K562 (cell line): ENCODE measurements around the gene MMAB. TPM values are rescaled to one million over a fixed set of nuclear protein-coding genes. Genes with fewer than 3 reads are reported as not detected.

ENCODE experiments used
- ATAC-seq: fragments of 200-7000 bp; cut with Tn5 transposase; 3 replicates; pipeline ENCODE4 v1.9.1; 2020; ENCODE audit warnings: moderate library complexity
- BruUV-seq: library from RNA; stranded (reverse); fragments of 400-500 nt; replicated peaks from 2 replicates; lab custom pipeline; 2021; lab: Mats Ljungman, UMichigan
- CTCF ChIA-PET: fragments of 300-600 bp; formaldehyde crosslinking; extraction: SDS; loops from one replicate; lab custom pipeline; 2021; ENCODE audit warnings: low intra/inter-chr PET ratio; lab: Yijun Ruan, JAX
- POLR2A ChIA-PET: fragments of 300-600, 350-650 bp; sonication (Branson Sonifier 250); formaldehyde crosslinking; extraction: SDS; loops from one replicate; lab custom pipeline; 2021; ENCODE audit warnings: antibody characterized with exemption, inconsistent platforms; lab: Yijun Ruan, JAX
- DNase-seq, 4 experiments: peaks; one replicate each; pipeline versions ENCODE4 v3.0.0 to v3.0.0-alpha.2; 2011 to 2018; ENCODE audit warnings: low spot score in 3 of 4, mixed read lengths in 3 of 4; ENCODE audit errors: extremely low read depth in 1 of 4
- FAIRE-seq: peaks from 2 replicates; lab custom pipeline; 2011; peaks lifted over from hg19 to GRCh38; lab: Jason Lieb, UNC
- H2AFZ ChIP-seq: 2 replicates; pipeline ENCODE4 v1.6.0; 2011; ENCODE audit warnings: low read depth, low read length, control low read depth, inconsistent platforms
- H3K27ac ChIP-seq: fragments of 200-600 bp; 3 replicates; pipeline ENCODE4 v1.8.0; 2011; ENCODE audit warnings: low read depth, mild to moderate bottlenecking, control low read depth, inconsistent platforms, low read length, moderate library complexity, mixed read lengths; ENCODE audit errors: extremely low read depth
- H3K27me3 ChIP-seq, 2 experiments: fragments of 300-600 bp in 1 of 2; 2 replicates in 1 of 2; 3 replicates in 1 of 2; pipeline versions ENCODE4 v1.6.0 to v1.8.0; 2011; ENCODE audit warnings: inconsistent platforms in 2 of 2, low read length in 2 of 2, mild to moderate bottlenecking in 1 of 2, mixed read lengths in 1 of 2, moderate library complexity in 1 of 2; ENCODE audit not compliant: control insufficient read depth in 2 of 2, insufficient read depth in 2 of 2
- H3K36me3 ChIP-seq: fragments of 300-600 bp; 3 replicates; pipeline ENCODE4 v1.8.0; 2011; ENCODE audit warnings: mild to moderate bottlenecking, low read length, inconsistent platforms; ENCODE audit not compliant: control insufficient read depth, insufficient read depth
- H3K4me1 ChIP-seq, 2 experiments: fragments of 200-600 bp in 1 of 2; replicated peaks in 1 of 2; 2 replicates in 1 of 2; 3 replicates in 1 of 2; pipeline versions ENCODE4 v1.5.1 to v1.8.0; 2011; ENCODE audit warnings: inconsistent platforms in 2 of 2, low read length in 2 of 2, mild to moderate bottlenecking in 1 of 2, mixed read lengths in 1 of 2, moderate library complexity in 1 of 2; ENCODE audit not compliant: control insufficient read depth in 2 of 2, insufficient read depth in 2 of 2
- H3K4me2 ChIP-seq: 2 replicates; pipeline ENCODE4 v1.6.1; 2011; ENCODE audit warnings: low read length, control low read depth, inconsistent platforms, mixed read lengths; ENCODE audit not compliant: insufficient read depth
- H3K4me3 ChIP-seq: fragments of 200-600 bp; sonication (generic), shearing (Covaris generic); 2 replicates; pipeline ENCODE4 v1.5.1; 2016; ENCODE audit warnings: control low read depth, inconsistent platforms
- H3K79me2 ChIP-seq: fragments of 200-600 bp; 3 replicates; pipeline ENCODE4 v1.8.0; 2011; ENCODE audit warnings: low read length, inconsistent platforms; ENCODE audit not compliant: control insufficient read depth, insufficient read depth
- H3K9ac ChIP-seq, 2 experiments: 2 replicates each; pipeline versions ENCODE4 v1.6.0 to v1.6.1; 2011; ENCODE audit warnings: low read depth in 2 of 2, low read length in 2 of 2, control low read depth in 1 of 2, inconsistent platforms in 1 of 2, mild to moderate bottlenecking in 1 of 2, mixed read lengths in 1 of 2; ENCODE audit not compliant: insufficient read depth in 1 of 2
- H3K9me1 ChIP-seq: one replicate; pipeline ENCODE4 v1.6.0; 2011; ENCODE audit warnings: inconsistent platforms, mild to moderate bottlenecking, low read length, moderate library complexity; ENCODE audit not compliant: control insufficient read depth, insufficient read depth
- H3K9me3 ChIP-seq: replicated peaks from 2 replicates; pipeline ENCODE4 v1.5.1; 2011; ENCODE audit warnings: low read depth, low read length, inconsistent platforms; ENCODE audit not compliant: control insufficient read depth, insufficient read depth
- H4K20me1 ChIP-seq: replicated peaks from 2 replicates; pipeline ENCODE4 v1.6.1; 2011; ENCODE audit warnings: low read length, inconsistent platforms, mixed read lengths; ENCODE audit not compliant: control insufficient read depth, insufficient read depth
- ARID3B ChIP-seq: fragments of 250-450 bp; sonication (Bioruptor Pico); IDR thresholded peaks from 2 replicates; pipeline ENCODE4 v1.4.0; 2020; ENCODE audit warnings: borderline replicate concordance
- CEBPZ ChIP-seq: fragments of 150-350 bp; IDR thresholded peaks from 2 replicates; pipeline ENCODE4 v1.6.1; 2014; ENCODE audit warnings: low read depth, mild to moderate bottlenecking, low read length, borderline replicate concordance
- ERF ChIP-seq: fragments of 450-650 bp; formaldehyde crosslinking; IDR thresholded peaks from 2 replicates; pipeline ENCODE4 v1.4.0; 2020; ENCODE audit warnings: mild to moderate bottlenecking, mixed read lengths
- ESRRA ChIP-seq: fragments of 450-650 bp; IDR thresholded peaks from 2 replicates; pipeline ENCODE4 v1.6.1; 2014; ENCODE audit warnings: low read depth, mild to moderate bottlenecking, moderate library complexity, borderline replicate concordance
- HDAC8 ChIP-seq: fragments of 450-650 bp; IDR thresholded peaks from 2 replicates; pipeline ENCODE4 v1.6.1; 2016; ENCODE audit warnings: mild to moderate bottlenecking, missing genetic modification characterization, moderate library complexity, missing compliant biosample characterization
- NCOA1 ChIP-seq: fragments of 450-650 bp; IDR thresholded peaks from 2 replicates; pipeline ENCODE4 v1.6.1; 2016; ENCODE audit warnings: low read depth
- NFIC ChIP-seq: fragments of 450-650 bp; IDR thresholded peaks from 2 replicates; pipeline ENCODE4 v1.6.1; 2017; ENCODE audit warnings: mild to moderate bottlenecking, inconsistent platforms
- POLR2A ChIP-seq: fragments of 450-650 bp; conservative IDR thresholded peaks from 2 replicates; pipeline ENCODE4 v1.6.1; 2016
- SMAD4 ChIP-seq: fragments of 250-450 bp; sonication (Bioruptor Pico); conservative IDR thresholded peaks from 2 replicates; pipeline ENCODE4 v1.8.0; 2021; ENCODE audit warnings: inconsistent platforms, mild to moderate bottlenecking, moderate library complexity
- SREBF1 ChIP-seq: fragments of 150-350 bp; IDR thresholded peaks from 2 replicates; pipeline ENCODE4 v1.6.1; 2014; ENCODE audit warnings: antibody characterized with exemption, low read depth, low read length, borderline replicate concordance
- YY1 ChIP-seq, 3 experiments: IDR thresholded peaks; 2 replicates each; pipeline ENCODE4 v1.6.1; 2011; ENCODE audit warnings: low read length in 2 of 3, mild to moderate bottlenecking in 2 of 3, moderate library complexity in 2 of 3, borderline replicate concordance in 1 of 3, control low read depth in 1 of 3, low read depth in 1 of 3; ENCODE audit not compliant: insufficient read depth in 3 of 3, insufficient replicate concordance in 2 of 3, control insufficient read depth in 1 of 3, insufficient read length in 1 of 3; ENCODE audit errors: extremely low read depth in 1 of 3
- ZNF3 ChIP-seq: fragments of 250-450 bp; sonication (Bioruptor Pico); IDR thresholded peaks from 2 replicates; pipeline ENCODE4 v1.5.0; 2021; ENCODE audit warnings: mild to moderate bottlenecking, moderate library complexity
- WGBS: fragments of 100-300 bp; shearing (Covaris generic); methylation state at CpG from one replicate; pipeline ENCODE4 v1.1.6; 2016; ENCODE audit warnings: low coverage, mixed read lengths; ENCODE audit not compliant: insufficient coverage; ENCODE audit errors: missing lambda C conversion rate; 5-methylcytosine and 5-hydroxymethylcytosine counted together
- in situ Hi-C: fragments of 300-500 bp; cut with MboI; formaldehyde crosslinking; loops from 4 replicates; pipeline ENCODE4 v1.15.0; 2018; ENCODE audit warnings: inconsistent platforms, mixed read lengths
- intact Hi-C: fragments of 100-400 bp; cut with micrococcal nuclease; formaldehyde crosslinking; loops from 2 replicates; pipeline ENCODE4 v1.14.2; 2022
- polyA plus RNA-seq, 8 experiments: library from polyadenylated mRNA; depleted of rRNA in 4 of 8; stranded (reverse) in 5 of 8; unstranded in 3 of 8; fragments of >200 nt; fragmentation: Nextera tagmentation in 2 of 8; fragmentation: Illumina TruSeq in 1 of 8; extraction: Ambion mirVana in 2 of 8; extraction: Trizol in 1 of 8; gene quantifications; 2 replicates each; pipeline versions ENCODE4 v1.2.1 to v1.2.3, GENCODE V29; 2011 to 2014; ENCODE audit warnings: inconsistent platforms in 1 of 8, missing spikeins in 1 of 8
- total RNA-seq, 7 experiments: library from RNA; depleted of rRNA in 6 of 7; stranded (reverse); fragments of >200 nt in 6 of 7; fragmentation: Illumina TruSeq in 2 of 7; extraction: Trizol in 2 of 7; gene quantifications; 2 replicates each; pipeline versions ENCODE4 v1.2.1 to v1.2.3, GENCODE V29; 2011 to 2021; ENCODE audit warnings: low replicate concordance in 1 of 7
- TF ChIP-seq, protein P1 (sequence below): fragments of 250-450 bp; sonication (Bioruptor Pico); IDR thresholded peaks from 2 replicates; pipeline ENCODE4 v1.8.0; 2022; ENCODE audit warnings: moderate library complexity, mild to moderate bottlenecking, inconsistent platforms

The MMAB gene
- total and polyA plus RNA-seq, 9 of the 15 experiments (the other 6 are each of a cell fraction or from before 2014, with no cell fraction given): 9.5 to 76.1 (median 46.2) TPM

GRCh38 chr12:109580684-109581333 is 7.5 kb upstream of the MMAB start:
- ChIA-PET POLR2A (interaction anchor here (0.6 to 1.1 kb wide), 4 partner anchors 11 to 367 kb away, joined by 3 read pairs; no protein-coding TSS in a partner anchor), CTCF (no interaction called here)
- H3K9me3 ChIP-seq: no peaks in the 10 kb centered on the region
- no peaks in the 10 kb centered on the region for H3K27me3 ChIP-seq
- H3K4me3 ChIP-seq: no peak overlapping the region
- no TSS peak for BruUV-seq
- ATAC-seq (no peak), FAIRE-seq (no peak), DNase-seq (no peak)
- WGBS: 94% methylated on average over 10 of the region's 13 CpGs
- H3K36me3 ChIP-seq: peaks cover 79% of the 10 kb centered on the region
- peaks cover 0 to 3% of the 10 kb centered on the region in 2 experiments; a peak in 1 of 5 replicates for H3K4me1 ChIP-seq
- intact Hi-C loops: no loop called here
- peaks cover 2% of the 10 kb centered on the region for H3K9me1 ChIP-seq
- H3K9ac ChIP-seq: peak overlapping the region in 1 of 2 experiments; percentile 23; a peak in 1 of 4 replicates
- no peaks in the 10 kb centered on the region; the same call in 1 of the 2 replicates for H4K20me1 ChIP-seq
- no peak overlapping the region for H2AFZ ChIP-seq
- no peak overlapping the region for H3K4me2 ChIP-seq
- no peaks in the 10 kb centered on the region for H3K79me2 ChIP-seq
- no peak overlapping the region for H3K27ac ChIP-seq
- in situ Hi-C loops: no loop called here
- TF ChIP-seq NFIC: no peak
- no peak for TF ChIP-seq SREBF1
- no peak for TF ChIP-seq CEBPZ
- TF ChIP-seq SMAD4: no peak
- TF ChIP-seq ZNF3 (CRISPR knock-in tag): no peak
- TF ChIP-seq, protein P1, sequence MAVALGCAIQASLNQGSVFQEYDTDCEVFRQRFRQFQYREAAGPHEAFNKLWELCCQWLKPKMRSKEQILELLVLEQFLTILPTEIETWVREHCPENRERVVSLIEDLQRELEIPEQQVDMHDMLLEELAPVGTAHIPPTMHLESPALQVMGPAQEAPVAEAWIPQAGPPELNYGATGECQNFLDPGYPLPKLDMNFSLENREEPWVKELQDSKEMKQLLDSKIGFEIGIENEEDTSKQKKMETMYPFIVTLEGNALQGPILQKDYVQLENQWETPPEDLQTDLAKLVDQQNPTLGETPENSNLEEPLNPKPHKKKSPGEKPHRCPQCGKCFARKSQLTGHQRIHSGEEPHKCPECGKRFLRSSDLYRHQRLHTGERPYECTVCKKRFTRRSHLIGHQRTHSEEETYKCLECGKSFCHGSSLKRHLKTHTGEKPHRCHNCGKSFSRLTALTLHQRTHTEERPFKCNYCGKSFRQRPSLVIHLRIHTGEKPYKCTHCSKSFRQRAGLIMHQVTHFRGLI (CRISPR knock-in tag): no peak
- TF ChIP-seq ESRRA: no peak
- no peak for TF ChIP-seq ARID3B
- TF ChIP-seq POLR2A: no peak
- TF ChIP-seq ERF: no peak
- TF ChIP-seq HDAC8: no peak
- TF ChIP-seq NCOA1: no peak
- TF ChIP-seq YY1 (IDR thresholded peaks at IDR 0.05; ENCODE audit: borderline replicate concordance in 1 of 3, control insufficient read depth in 1 of 3, extremely low read depth in 1 of 3, insufficient read depth in 3 of 3, insufficient read length in 1 of 3, insufficient replicate concordance in 2 of 3, low read depth in 1 of 3, low read length in 2 of 3): no peak
